ENCODE data around the gene P2RX7.

DNA sequence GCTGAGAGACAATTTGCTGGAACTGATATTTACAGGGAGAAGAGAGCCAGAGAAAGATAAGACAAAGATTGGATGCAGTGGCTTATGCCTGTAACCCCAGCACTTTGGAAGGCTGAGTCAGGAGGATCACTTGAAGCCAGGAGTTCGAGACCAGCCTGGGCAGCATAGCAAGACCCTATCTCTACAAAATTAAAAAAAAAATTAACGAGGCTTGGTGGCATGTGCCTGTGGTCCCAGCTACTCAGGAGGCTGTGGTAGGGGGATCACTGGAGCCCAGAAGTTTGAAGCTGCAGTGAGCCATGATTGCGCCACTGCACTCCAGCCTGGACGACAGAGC lies 2.9 kb upstream of the P2RX7 start:
- TF ChIP-seq MEF2A (IDR thresholded peaks at IDR 0.05; ENCODE audit: borderline replicate concordance, low read depth), result no peak
- TF ChIP-seq POLR2AphosphoS5 (IDR thresholded peaks at IDR 0.05; ENCODE audit: low read depth, low read length), result no peak
- TF ChIP-seq SMC3 (IDR thresholded peaks at IDR 0.05; ENCODE audit: low read depth, low read length), result no peak
- TF ChIP-seq CTCF (IDR thresholded peaks at IDR 0.05), result no peak
- no peak for TF ChIP-seq EZH2phosphoT487 (IDR thresholded peaks at IDR 0.05; ENCODE audit: borderline replicate concordance, low read depth)
- no peak for TF ChIP-seq RAD21 (IDR thresholded peaks at IDR 0.05; ENCODE audit: low read length)
- TF ChIP-seq JUND (IDR thresholded peaks at IDR 0.05), result no peak
- TF ChIP-seq ELF1 (IDR thresholded peaks at IDR 0.05), result no peak
- TF ChIP-seq SIN3A (IDR thresholded peaks at IDR 0.05; ENCODE audit: borderline replicate concordance, low read depth, low read length), result no peak
